IMR-90 (cell line): Measurements from ENCODE around the gene NTRK3. TPM values are rescaled to one million over a fixed set of nuclear protein-coding genes. Genes with fewer than 3 reads are reported as not detected.

Source experiments
- ATAC-seq: fragments of 200-7000 bp; cut with Tn5 transposase; 2 replicates; pipeline ENCODE4 v1.9.1; 2020; ENCODE audit warnings: low read depth, mild to moderate bottlenecking, moderate library complexity
- BruUV-seq: library from RNA; stranded (reverse); fragments of 400-500 nt; replicated peaks from 2 replicates; lab custom pipeline; 2021; lab: Mats Ljungman, UMichigan
- CTCF ChIA-PET: fragments of 300-600 bp; formaldehyde crosslinking; extraction: SDS; loops from one replicate; lab custom pipeline; 2021; ENCODE audit warnings: antibody characterized with exemption; lab: Yijun Ruan, JAX
- POLR2A ChIA-PET: fragments of 300-600 bp; sonication (Branson Sonifier 250); formaldehyde crosslinking; loops from one replicate; lab custom pipeline; 2022; ENCODE audit warnings: antibody characterized with exemption; ENCODE audit not compliant: unreplicated experiment; lab: Charles Lee
- DNase-seq: peaks from one replicate; pipeline ENCODE4 v3.0.0; 2013
- H2AFZ ChIP-seq: replicated peaks from 2 replicates; pipeline ENCODE3; 2013; ENCODE audit warnings: low read length, mild to moderate bottlenecking; ENCODE audit not compliant: poor library complexity
- H2AK5ac ChIP-seq: 2 replicates; pipeline ENCODE4 v1.6.1; 2013; ENCODE audit warnings: low read depth, low read length, inconsistent platforms
- H2AK9ac ChIP-seq: replicated peaks from 2 replicates; pipeline ENCODE3; 2013; ENCODE audit warnings: mild to moderate bottlenecking, low read depth, low read length, moderate library complexity; ENCODE audit not compliant: poor library complexity
- H2BK120ac ChIP-seq: 2 replicates; pipeline ENCODE4 v1.6.1; 2013; ENCODE audit warnings: low read depth, low read length, inconsistent platforms
- H2BK15ac ChIP-seq: 3 replicates; pipeline ENCODE4 v1.6.1; 2013; ENCODE audit warnings: low read depth, low read length, inconsistent platforms
- H2BK20ac ChIP-seq: 2 replicates; pipeline ENCODE4 v1.6.1; 2013; ENCODE audit warnings: low read depth, mild to moderate bottlenecking, inconsistent platforms, low read length, moderate library complexity
- H2BK5ac ChIP-seq: 2 replicates; pipeline ENCODE4 v1.6.1; 2013; ENCODE audit warnings: mild to moderate bottlenecking, low read depth, low read length, inconsistent platforms; ENCODE audit not compliant: poor library complexity, severe bottlenecking
- H3K14ac ChIP-seq: replicated peaks from 2 replicates; pipeline ENCODE4 v1.6.1; 2013; ENCODE audit warnings: low read depth, low read length, inconsistent platforms
- H3K18ac ChIP-seq: 2 replicates; pipeline ENCODE4 v1.6.1; 2013; ENCODE audit warnings: low read depth, low read length, control low read depth
- H3K23ac ChIP-seq: 2 replicates; pipeline ENCODE4 v1.6.1; 2013; ENCODE audit warnings: low read depth, low read length, inconsistent platforms
- H3K27ac ChIP-seq: 2 replicates; pipeline ENCODE4 v1.5.1; 2013; ENCODE audit warnings: mild to moderate bottlenecking, control low read depth, low read length; ENCODE audit not compliant: insufficient read depth
- H3K27me3 ChIP-seq: 2 replicates; pipeline ENCODE4 v1.6.1; 2013; ENCODE audit warnings: low read length; ENCODE audit not compliant: control insufficient read depth, insufficient read depth
- H3K36me3 ChIP-seq: 2 replicates; pipeline ENCODE4 v1.6.1; 2013; ENCODE audit warnings: low read length, mixed read lengths; ENCODE audit not compliant: control insufficient read depth, insufficient read depth
- H3K4ac ChIP-seq: 2 replicates; pipeline ENCODE4 v1.6.1; 2013; ENCODE audit warnings: low read depth, low read length, inconsistent platforms
- H3K4me1 ChIP-seq: 2 replicates; pipeline ENCODE4 v1.6.1; 2013; ENCODE audit warnings: low read length, mixed read lengths; ENCODE audit not compliant: control insufficient read depth, insufficient read depth
- H3K4me2 ChIP-seq: 2 replicates; pipeline ENCODE4 v1.6.1; 2013; ENCODE audit warnings: low read depth, mild to moderate bottlenecking, control low read depth, low read length, moderate library complexity
- H3K4me3 ChIP-seq: 2 replicates; pipeline ENCODE4 v1.5.1; 2013; ENCODE audit warnings: low read depth, mild to moderate bottlenecking, control low read depth, low read length, moderate library complexity; ENCODE audit not compliant: insufficient read depth
- H3K56ac ChIP-seq: 2 replicates; pipeline ENCODE4 v1.6.1; 2013; ENCODE audit warnings: low read length, inconsistent platforms; ENCODE audit not compliant: insufficient read depth; ENCODE audit errors: extremely low read depth
- H3K79me1 ChIP-seq, 2 experiments: 2 replicates each; pipeline ENCODE4 v1.6.1; 2013; ENCODE audit warnings: low read length in 2 of 2, inconsistent platforms in 1 of 2, low read depth in 1 of 2
- H3K9ac ChIP-seq: 2 replicates; pipeline ENCODE4 v1.6.1; 2013; ENCODE audit warnings: low read depth, low read length, control low read depth
- H3K9me1 ChIP-seq: 2 replicates; pipeline ENCODE4 v1.6.1; 2013; ENCODE audit warnings: low read length, inconsistent platforms; ENCODE audit not compliant: insufficient read depth
- H3K9me3 ChIP-seq: 2 replicates; pipeline ENCODE4 v1.6.1; 2013; ENCODE audit warnings: low read length; ENCODE audit not compliant: control insufficient read depth, insufficient read depth
- H4K20me1 ChIP-seq: 2 replicates; pipeline ENCODE4 v1.6.1; 2013; ENCODE audit warnings: low read length, inconsistent platforms; ENCODE audit not compliant: insufficient read depth
- H4K5ac ChIP-seq: 2 replicates; pipeline ENCODE4 v1.6.1; 2013; ENCODE audit warnings: mild to moderate bottlenecking, low read depth, low read length, control low read depth
- H4K8ac ChIP-seq, 2 experiments: 2 replicates each; pipeline ENCODE4 v1.6.1; 2013; ENCODE audit warnings: low read depth in 2 of 2, low read length in 2 of 2, control low read depth in 1 of 2, inconsistent platforms in 1 of 2
- H4K91ac ChIP-seq: 2 replicates; pipeline ENCODE4 v1.6.1; 2013; ENCODE audit warnings: low read depth, low read length, inconsistent platforms; ENCODE audit not compliant: insufficient read depth
- CEBPB ChIP-seq: IDR thresholded peaks from 2 replicates; pipeline ENCODE4 v1.6.1; 2012; ENCODE audit warnings: low read depth, low read length, improper control_type of control experiment
- CHD1 ChIP-seq: IDR thresholded peaks from 2 replicates; pipeline ENCODE4 v1.6.1; 2012; ENCODE audit warnings: low read depth, low read length, improper control_type of control experiment
- MAFK ChIP-seq: IDR thresholded peaks from 2 replicates; pipeline ENCODE4 v1.6.1; 2012; ENCODE audit warnings: low read depth, low read length, improper control_type of control experiment
- MAZ ChIP-seq: IDR thresholded peaks from 2 replicates; pipeline ENCODE4 v1.6.1; 2012; ENCODE audit warnings: low read depth, mild to moderate bottlenecking, low read length, improper control_type of control experiment, moderate library complexity, borderline replicate concordance
- MXI1 ChIP-seq: IDR thresholded peaks from 2 replicates; pipeline ENCODE4 v1.6.1; 2012; ENCODE audit warnings: low read depth, mild to moderate bottlenecking, low read length, moderate library complexity, borderline replicate concordance
- NFE2L2 ChIP-seq: fragments of 150-350 bp; IDR thresholded peaks from 2 replicates; pipeline ENCODE4 v1.6.1; 2016; ENCODE audit warnings: low read depth, mild to moderate bottlenecking, low read length
- RAD21 ChIP-seq: IDR thresholded peaks from 2 replicates; pipeline ENCODE4 v1.6.1; 2012; ENCODE audit warnings: low read length, improper control_type of control experiment
- RFX5 ChIP-seq: IDR thresholded peaks from 2 replicates; pipeline ENCODE4 v1.8.0; 2012; ENCODE audit warnings: low read depth, mild to moderate bottlenecking, low read length, moderate library complexity
- SMC3 ChIP-seq: fragments of 150-350 bp; IDR thresholded peaks from 2 replicates; pipeline ENCODE4 v1.6.1; 2016; ENCODE audit warnings: low read depth, mild to moderate bottlenecking, antibody characterized with exemption, low read length, moderate library complexity
- WGBS, 2 experiments: methylation state at CpG; one replicate each; pipeline versions ENCODE4 v1.1.5 to v1.1.7; 2013; ENCODE audit warnings: missing lambda C conversion rate in 2 of 2; ENCODE audit not compliant: insufficient read length in 1 of 2; ENCODE audit errors: extremely low coverage in 2 of 2; 5-methylcytosine and 5-hydroxymethylcytosine counted together
- dilution Hi-C: fragments of 300-500 bp; cut with HindIII; formaldehyde crosslinking; loops from one replicate; pipeline ENCODE4 v1.14.3; 2018; ENCODE audit warnings: low sequenced_read_pairs; ENCODE audit not compliant: unreplicated experiment
- in situ Hi-C: fragments of 300-500 bp; cut with MboI; formaldehyde crosslinking; loops from 3 replicates; pipeline ENCODE4 v1.14.3; 2019; ENCODE audit warnings: low sequenced_read_pairs, inconsistent platforms, mixed read lengths
- intact Hi-C: fragments of 100-400 bp; cut with micrococcal nuclease; formaldehyde crosslinking; loops from 2 replicates; pipeline ENCODE4 v1.10.0; 2022
- polyA plus RNA-seq, 3 experiments: library from polyadenylated mRNA; depleted of rRNA; stranded (reverse); fragments of >200 nt; gene quantifications; 2 replicates each; pipeline ENCODE4 v1.2.3, GENCODE V29; 2012; ENCODE audit warnings: low replicate concordance in 1 of 3
- total RNA-seq: library from RNA; depleted of rRNA; stranded (reverse); fragments of >200 nt; gene quantifications from 2 replicates; pipeline ENCODE4 v1.2.3, GENCODE V29; 2012
- TF ChIP-seq, protein P1 (sequence below): conservative IDR thresholded peaks from 2 replicates; pipeline ENCODE4 v1.5.1; 2012; ENCODE audit warnings: mild to moderate bottlenecking, low read depth, low read length, improper control_type of control experiment
- TF ChIP-seq, protein P2 (sequence below): fragments of 150-350 bp; IDR thresholded peaks from 2 replicates; pipeline ENCODE4 v1.6.1; 2017; ENCODE audit warnings: mild to moderate bottlenecking, antibody characterized with exemption, low read length, low read depth

Gene NTRK3
- total and polyA plus RNA-seq, 2 of the 4 experiments (the other 2 are of a cell fraction), result under 0.01 to 0.15 TPM

DNA sequence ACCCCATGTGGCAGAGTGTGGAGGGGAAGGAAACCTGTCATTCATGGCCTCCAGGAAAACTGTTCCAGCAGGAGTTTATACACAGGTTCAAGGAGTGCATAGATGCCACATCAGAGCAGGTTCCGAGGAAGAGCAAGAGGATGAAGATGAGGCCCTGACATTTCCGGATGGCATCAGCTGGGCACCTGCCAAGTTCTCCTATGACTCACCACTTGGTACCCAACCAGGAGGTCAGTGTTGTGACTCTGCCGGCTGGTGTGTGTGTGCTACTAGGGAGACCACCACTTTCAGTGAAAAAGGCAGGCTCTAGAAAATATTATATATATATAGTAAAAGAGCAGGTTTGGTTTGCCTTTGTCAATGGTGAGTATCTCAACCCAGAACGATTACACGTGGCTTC, 69.3 kb downstream of the NTRK3 start:
- no TSS peak for BruUV-seq
- no peak overlapping the region for H3K9ac ChIP-seq
- no peak overlapping the region for H2AK5ac ChIP-seq
- in situ Hi-C loops (no loop called here), intact Hi-C loops (no loop called here), dilution Hi-C loops (no loop called here)
- H3K18ac ChIP-seq, result no peak overlapping the region
- H3K4me3 ChIP-seq, result no peak overlapping the region
- H2BK20ac ChIP-seq, result no peak overlapping the region
- no peak overlapping the region for H2AFZ ChIP-seq
- POLR2A ChIA-PET, result no interaction called here
- H3K14ac ChIP-seq, result no peak overlapping the region
- H3K27ac ChIP-seq, result no peak overlapping the region
- no peak overlapping the region for H4K5ac ChIP-seq
- 100% methylated on average over 1 of the region's 5 CpGs; no CpG with 5 or more reads in 1 of the 2 experiments for WGBS, 2 experiments
- H3K23ac ChIP-seq, result no peak overlapping the region
- no peak overlapping the region for H2AK9ac ChIP-seq
- H2BK15ac ChIP-seq, result no peak overlapping the region
- H3K4me2 ChIP-seq, result no peak overlapping the region
- no peaks in the 10 kb centered on the region for H3K36me3 ChIP-seq
- no peaks in the 10 kb centered on the region for H4K20me1 ChIP-seq
- no peak for ATAC-seq
- no peak overlapping the region for H3K56ac ChIP-seq
- no peak overlapping the region for H3K4ac ChIP-seq
- no peak overlapping the region for H4K91ac ChIP-seq
- H2BK120ac ChIP-seq, result no peak overlapping the region
- CTCF ChIA-PET, result no interaction called here
- no peaks in the 10 kb centered on the region for H3K9me1 ChIP-seq
- H3K4me1 ChIP-seq, result no peaks in the 10 kb centered on the region
- no peaks in the 10 kb centered on the region for H3K79me1 ChIP-seq
- H2BK5ac ChIP-seq, result no peak overlapping the region
- no peak overlapping the region for H4K8ac ChIP-seq
- no peak for DNase-seq
- H3K27me3 ChIP-seq, result no peaks in the 10 kb centered on the region
- TF ChIP-seq NFE2L2 (no peak), RAD21 (no peak), RFX5 (no peak), MXI1 (no peak), SMC3 (no peak), CEBPB (no peak), MAFK (no peak), CHD1 (no peak), MAZ (no peak)
- TF ChIP-seq, protein P1, sequence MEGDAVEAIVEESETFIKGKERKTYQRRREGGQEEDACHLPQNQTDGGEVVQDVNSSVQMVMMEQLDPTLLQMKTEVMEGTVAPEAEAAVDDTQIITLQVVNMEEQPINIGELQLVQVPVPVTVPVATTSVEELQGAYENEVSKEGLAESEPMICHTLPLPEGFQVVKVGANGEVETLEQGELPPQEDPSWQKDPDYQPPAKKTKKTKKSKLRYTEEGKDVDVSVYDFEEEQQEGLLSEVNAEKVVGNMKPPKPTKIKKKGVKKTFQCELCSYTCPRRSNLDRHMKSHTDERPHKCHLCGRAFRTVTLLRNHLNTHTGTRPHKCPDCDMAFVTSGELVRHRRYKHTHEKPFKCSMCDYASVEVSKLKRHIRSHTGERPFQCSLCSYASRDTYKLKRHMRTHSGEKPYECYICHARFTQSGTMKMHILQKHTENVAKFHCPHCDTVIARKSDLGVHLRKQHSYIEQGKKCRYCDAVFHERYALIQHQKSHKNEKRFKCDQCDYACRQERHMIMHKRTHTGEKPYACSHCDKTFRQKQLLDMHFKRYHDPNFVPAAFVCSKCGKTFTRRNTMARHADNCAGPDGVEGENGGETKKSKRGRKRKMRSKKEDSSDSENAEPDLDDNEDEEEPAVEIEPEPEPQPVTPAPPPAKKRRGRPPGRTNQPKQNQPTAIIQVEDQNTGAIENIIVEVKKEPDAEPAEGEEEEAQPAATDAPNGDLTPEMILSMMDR, result no peak
- TF ChIP-seq, protein P2, sequence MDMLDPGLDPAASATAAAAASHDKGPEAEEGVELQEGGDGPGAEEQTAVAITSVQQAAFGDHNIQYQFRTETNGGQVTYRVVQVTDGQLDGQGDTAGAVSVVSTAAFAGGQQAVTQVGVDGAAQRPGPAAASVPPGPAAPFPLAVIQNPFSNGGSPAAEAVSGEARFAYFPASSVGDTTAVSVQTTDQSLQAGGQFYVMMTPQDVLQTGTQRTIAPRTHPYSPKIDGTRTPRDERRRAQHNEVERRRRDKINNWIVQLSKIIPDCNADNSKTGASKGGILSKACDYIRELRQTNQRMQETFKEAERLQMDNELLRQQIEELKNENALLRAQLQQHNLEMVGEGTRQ, result no peak
- peaks cover 34% of the 10 kb centered on the region for H3K9me3 ChIP-seq
